ENCODE data around the gene NAV3. TPM values are rescaled to one million over a fixed set of nuclear protein-coding genes. Genes with fewer than 3 reads are reported as not detected.
A peak's percentile ranks its signal among the peaks of the same experiment; 100 is the strongest.

Gene NAV3
- total RNA-seq, 1 experiment from 2014 or later: not detected

- DNase-seq (ENCODE audit: low spot score): no peak
- in situ Hi-C loops (cut with HindIII; ENCODE audit: low sequenced_read_pairs): no loop called here
These were observed 10.8 kb downstream of the NAV3 start for GRCh38 chr12:77841521-77841920.

GRCh38 chr12:77842430-77842829 is 11.7 kb downstream of the NAV3 start:
- DNase-seq (ENCODE audit: low spot score): no peak
- in situ Hi-C loops (cut with HindIII; ENCODE audit: low sequenced_read_pairs): no loop called here

GRCh38 chr12:77845831-77846230 is 15.1 kb downstream of the NAV3 start:
- in situ Hi-C loops (cut with HindIII; ENCODE audit: low sequenced_read_pairs): no loop called here
- DNase-seq (ENCODE audit: low spot score): no peak

- in situ Hi-C loops (cut with HindIII; ENCODE audit: low sequenced_read_pairs): no loop called here
- no peak for DNase-seq (ENCODE audit: low spot score)
These were observed 16.4 kb downstream of the NAV3 start for GRCh38 chr12:77847060-77847541.

- DNase-seq (ENCODE audit: low spot score): no peak
- in situ Hi-C loops (cut with HindIII; ENCODE audit: low sequenced_read_pairs): no loop called here
These were observed 17.2 kb downstream of the NAV3 start for GRCh38 chr12:77847680-77848431.

- in situ Hi-C loops (cut with HindIII; ENCODE audit: low sequenced_read_pairs): no loop called here
- DNase-seq (ENCODE audit: low spot score): no peak
These were observed 19.4 kb downstream of the NAV3 start for GRCh38 chr12:77850129-77850528.

GRCh38 chr12:77850698-77851097 is 20.0 kb downstream of the NAV3 start:
- no peak for DNase-seq (ENCODE audit: low spot score)
- in situ Hi-C loops (cut with HindIII; ENCODE audit: low sequenced_read_pairs): no loop called here

- in situ Hi-C loops (cut with HindIII; ENCODE audit: low sequenced_read_pairs): no loop called here
- DNase-seq (ENCODE audit: low spot score): no peak
These were observed 24.9 kb downstream of the NAV3 start for GRCh38 chr12:77855548-77855947.

GRCh38 chr12:77861317-77861716 is 30.6 kb downstream of the NAV3 start:
- DNase-seq (ENCODE audit: low spot score): no peak
- in situ Hi-C loops (cut with HindIII; ENCODE audit: low sequenced_read_pairs): no loop called here

- in situ Hi-C loops (cut with HindIII; ENCODE audit: low sequenced_read_pairs): no loop called here
- no peak for DNase-seq (ENCODE audit: low spot score)
These were observed 34.5 kb downstream of the NAV3 start for GRCh38 chr12:77865178-77865577.

- DNase-seq (ENCODE audit: low spot score): no peak
- in situ Hi-C loops (cut with HindIII; ENCODE audit: low sequenced_read_pairs): no loop called here
These were observed 48.2 kb downstream of the NAV3 start for GRCh38 chr12:77878901-77879300.

- in situ Hi-C loops (cut with HindIII; ENCODE audit: low sequenced_read_pairs): no loop called here
- no peak for DNase-seq (ENCODE audit: low spot score)
These were observed 52.0 kb downstream of the NAV3 start for GRCh38 chr12:77882709-77883108.

GRCh38 chr12:77888611-77889010 is 57.9 kb downstream of the NAV3 start:
- in situ Hi-C loops (cut with HindIII; ENCODE audit: low sequenced_read_pairs): no loop called here
- no peak for DNase-seq (ENCODE audit: low spot score)

- in situ Hi-C loops (cut with HindIII; ENCODE audit: low sequenced_read_pairs): no loop called here
- DNase-seq (ENCODE audit: low spot score): no peak
These were observed 60.9 kb downstream of the NAV3 start for GRCh38 chr12:77891518-77892147.

- in situ Hi-C loops (cut with HindIII; ENCODE audit: low sequenced_read_pairs): no loop called here
- DNase-seq (ENCODE audit: low spot score): peak; percentile 41
These were observed 63.2 kb downstream of the NAV3 start for GRCh38 chr12:77893918-77894317.

- DNase-seq (ENCODE audit: low spot score): no peak
- in situ Hi-C loops (cut with HindIII; ENCODE audit: low sequenced_read_pairs): no loop called here
These were observed 63.9 kb downstream of the NAV3 start for GRCh38 chr12:77894556-77894955.

GRCh38 chr12:77895699-77896098 is 65.0 kb downstream of the NAV3 start:
- no peak for DNase-seq (ENCODE audit: low spot score)
- in situ Hi-C loops (cut with HindIII; ENCODE audit: low sequenced_read_pairs): no loop called here

- no peak for DNase-seq (ENCODE audit: low spot score)
- in situ Hi-C loops (cut with HindIII; ENCODE audit: low sequenced_read_pairs): no loop called here
These were observed 77.2 kb downstream of the NAV3 start for GRCh38 chr12:77907936-77908335.

- in situ Hi-C loops (cut with HindIII; ENCODE audit: low sequenced_read_pairs): no loop called here
- DNase-seq (ENCODE audit: low spot score): no peak
These were observed 83.4 kb downstream of the NAV3 start for GRCh38 chr12:77914081-77914488.

- DNase-seq (ENCODE audit: low spot score): no peak
- in situ Hi-C loops (cut with HindIII; ENCODE audit: low sequenced_read_pairs): no loop called here
These were observed 84.4 kb downstream of the NAV3 start for GRCh38 chr12:77915071-77915600.

- DNase-seq (ENCODE audit: low spot score): no peak
- in situ Hi-C loops (cut with HindIII; ENCODE audit: low sequenced_read_pairs): no loop called here
These were observed 85.6 kb downstream of the NAV3 start for GRCh38 chr12:77916276-77916675.

Measured in G401 (cell line).